Amniotic stem cell (primary cell): Measurements from ENCODE around the gene NT5DC4.
"Not testable (repeated sequence)": the region's sequence is repeated elsewhere in the genome, so short reads cannot be mapped to it uniquely, and the experiment has no call there.

ENCODE experiments used
- DNase-seq: peaks from one replicate; lab custom pipeline; 2025; lab: John Stamatoyannopoulos, UW

Gene NT5DC4

GRCh38 chr2:112699984-112700667, 20.7 kb upstream of the NT5DC4 start:
- no peak for DNase-seq

- DNase-seq: no peak
Observed at GRCh38 chr2:112701052-112701451, 19.8 kb upstream of the NT5DC4 start.

GRCh38 chr2:112703684-112704083, 17.1 kb upstream of the NT5DC4 start:
- DNase-seq: no peak

- DNase-seq: no peak
Observed at GRCh38 chr2:112705575-112705974, 15.2 kb upstream of the NT5DC4 start.

GRCh38 chr2:112706170-112706664, 14.6 kb upstream of the NT5DC4 start:
- DNase-seq: no peak

- not testable (repeated sequence) for DNase-seq
Observed at GRCh38 chr2:112706947-112707346, 13.9 kb upstream of the NT5DC4 start.

GRCh38 chr2:112708968-112709367, 11.9 kb upstream of the NT5DC4 start:
- no peak for DNase-seq

- DNase-seq: no peak
Observed at GRCh38 chr2:112709703-112710102, 11.1 kb upstream of the NT5DC4 start.

GRCh38 chr2:112710956-112711750, 9.7 kb upstream of the NT5DC4 start:
- no peak for DNase-seq

GRCh38 chr2:112712465-112712864, 8.4 kb upstream of the NT5DC4 start:
- no peak for DNase-seq

- no peak for DNase-seq
Observed at GRCh38 chr2:112712903-112713584, 7.8 kb upstream of the NT5DC4 start.

GRCh38 chr2:112713585-112713925, 7.3 kb upstream of the NT5DC4 start:
- no peak for DNase-seq

- no peak for DNase-seq
Observed at GRCh38 chr2:112713926-112714325, 6.9 kb upstream of the NT5DC4 start.

- no peak for DNase-seq
Observed at GRCh38 chr2:112714331-112714730, 6.5 kb upstream of the NT5DC4 start.

- DNase-seq: no peak
Observed at GRCh38 chr2:112714836-112715631, 5.8 kb upstream of the NT5DC4 start.

- DNase-seq: not testable (repeated sequence)
Observed at GRCh38 chr2:112716094-112716493, 4.7 kb upstream of the NT5DC4 start.

GRCh38 chr2:112716826-112717352, 3.9 kb upstream of the NT5DC4 start:
- not testable (repeated sequence) for DNase-seq

GRCh38 chr2:112718863-112719370, 1.9 kb upstream of the NT5DC4 start:
- DNase-seq: no peak

GRCh38 chr2:112721819-112722522, 1.2 kb downstream of the NT5DC4 start:
- DNase-seq: no peak

GRCh38 chr2:112722816-112723546, 2.2 kb downstream of the NT5DC4 start:
- DNase-seq: no peak
